Astrocyte (in vitro differentiated cells and primary cell): Measurements from ENCODE around the gene NEUROG1.

Experiments
- EZH2 ChIP-seq: IDR thresholded peaks from 2 replicates; pipeline ENCODE4 v1.6.1; 2012; ENCODE audit warnings: mild to moderate bottlenecking, low read length, inconsistent platforms; ENCODE audit not compliant: insufficient read depth
- TF ChIP-seq, protein P1 (sequence below): IDR thresholded peaks from 2 replicates; pipeline ENCODE4 v1.5.1; 2011; ENCODE audit warnings: low read depth, mild to moderate bottlenecking, inconsistent platforms, low read length, moderate library complexity; ENCODE audit not compliant: insufficient read depth

- TF ChIP-seq, protein P1, sequence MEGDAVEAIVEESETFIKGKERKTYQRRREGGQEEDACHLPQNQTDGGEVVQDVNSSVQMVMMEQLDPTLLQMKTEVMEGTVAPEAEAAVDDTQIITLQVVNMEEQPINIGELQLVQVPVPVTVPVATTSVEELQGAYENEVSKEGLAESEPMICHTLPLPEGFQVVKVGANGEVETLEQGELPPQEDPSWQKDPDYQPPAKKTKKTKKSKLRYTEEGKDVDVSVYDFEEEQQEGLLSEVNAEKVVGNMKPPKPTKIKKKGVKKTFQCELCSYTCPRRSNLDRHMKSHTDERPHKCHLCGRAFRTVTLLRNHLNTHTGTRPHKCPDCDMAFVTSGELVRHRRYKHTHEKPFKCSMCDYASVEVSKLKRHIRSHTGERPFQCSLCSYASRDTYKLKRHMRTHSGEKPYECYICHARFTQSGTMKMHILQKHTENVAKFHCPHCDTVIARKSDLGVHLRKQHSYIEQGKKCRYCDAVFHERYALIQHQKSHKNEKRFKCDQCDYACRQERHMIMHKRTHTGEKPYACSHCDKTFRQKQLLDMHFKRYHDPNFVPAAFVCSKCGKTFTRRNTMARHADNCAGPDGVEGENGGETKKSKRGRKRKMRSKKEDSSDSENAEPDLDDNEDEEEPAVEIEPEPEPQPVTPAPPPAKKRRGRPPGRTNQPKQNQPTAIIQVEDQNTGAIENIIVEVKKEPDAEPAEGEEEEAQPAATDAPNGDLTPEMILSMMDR, result no peak
- TF ChIP-seq EZH2, result no peak
Measured at GRCh38 chr5:135568923-135569360, 33.2 kb upstream of the NEUROG1 start.
